Neural crest cell (in vitro differentiated cells): ENCODE measurements around the gene CCDC150. TPM values are rescaled to one million over a fixed set of nuclear protein-coding genes. Genes with fewer than 3 reads are reported as not detected.
"Not testable (repeated sequence)": the region's sequence is repeated elsewhere in the genome, so short reads cannot be mapped to it uniquely, and the experiment has no call there.

Source experiments
- DNase-seq: peaks from one replicate; pipeline ENCODE4 v3.0.0; 2021; ENCODE audit warnings: low read depth, mixed read lengths, low spot score
- H3K27ac Mint-ChIP-seq: one replicate; pipeline ENCODE4 v1.8.0; 2021; ENCODE audit warnings: mild to moderate bottlenecking, mixed read lengths; ENCODE audit not compliant: unreplicated experiment
- H3K27me3 Mint-ChIP-seq: 2 replicates; pipeline ENCODE4 v1.8.0; 2021; ENCODE audit warnings: low read depth, mild to moderate bottlenecking, mixed read lengths
- H3K36me3 Mint-ChIP-seq: 2 replicates; pipeline ENCODE4 v1.8.0; 2021; ENCODE audit warnings: low read depth, mild to moderate bottlenecking, mixed read lengths
- H3K4me1 Mint-ChIP-seq: 2 replicates; pipeline ENCODE4 v1.8.0; 2021; ENCODE audit warnings: mixed read lengths
- H3K4me3 Mint-ChIP-seq: one replicate; pipeline ENCODE4 v1.8.0; 2021; ENCODE audit warnings: mild to moderate bottlenecking, mixed read lengths
- H3K9me3 Mint-ChIP-seq: 2 replicates; pipeline ENCODE4 v1.8.0; 2021; ENCODE audit warnings: mixed read lengths
- CTCF ChIP-seq: fragments of 200-600 bp; sonication (generic); conservative IDR thresholded peaks from 2 replicates; pipeline ENCODE4 v1.5.0; 2021; ENCODE audit warnings: antibody characterized with exemption, mild to moderate bottlenecking
- total RNA-seq: library from RNA; stranded (reverse); gene quantifications from 2 replicates; pipeline ENCODE4 v1.2.1, GENCODE V29; 2021

Gene CCDC150
- total RNA-seq, 1 donor from 2014 or later, result 31.8 TPM

- Mint-ChIP-seq H3K9me3 (no peaks in the 10 kb centered on the region), H3K36me3 (no peaks in the 10 kb centered on the region), H3K27me3 (no peaks in the 10 kb centered on the region), H3K4me3 (no peak overlapping the region), H3K4me1 (no peaks in the 10 kb centered on the region), H3K27ac (no peak overlapping the region)
- TF ChIP-seq CTCF, result no peak
- DNase-seq, result no peak
Measured at GRCh38 chr2:196601430-196602306, 37.8 kb upstream of the CCDC150 start.

- no peak for TF ChIP-seq CTCF
- H3K9me3 Mint-ChIP-seq, result no peaks in the 10 kb centered on the region
- H3K27ac Mint-ChIP-seq, result no peak overlapping the region
- no peak overlapping the region for H3K4me3 Mint-ChIP-seq
- H3K4me1 Mint-ChIP-seq, result no peaks in the 10 kb centered on the region
- no peaks in the 10 kb centered on the region for H3K36me3 Mint-ChIP-seq
- DNase-seq, result no peak
- H3K27me3 Mint-ChIP-seq, result no peaks in the 10 kb centered on the region
Measured at GRCh38 chr2:196604196-196604595, 35.3 kb upstream of the CCDC150 start.

- Mint-ChIP-seq H3K9me3 (no peaks in the 10 kb centered on the region), H3K4me3 (no peak overlapping the region), H3K36me3 (no peaks in the 10 kb centered on the region), H3K4me1 (no peaks in the 10 kb centered on the region), H3K27ac (no peak overlapping the region), H3K27me3 (no peaks in the 10 kb centered on the region)
- no peak for DNase-seq
- TF ChIP-seq CTCF, result no peak
Measured at GRCh38 chr2:196606516-196606915, 33.0 kb upstream of the CCDC150 start.

GRCh38 chr2:196607073-196607472, 32.4 kb upstream of the CCDC150 start:
- TF ChIP-seq CTCF, result no peak
- no peak overlapping the region for H3K27ac Mint-ChIP-seq

GRCh38 chr2:196607896-196608295, 31.6 kb upstream of the CCDC150 start:
- not testable (repeated sequence) for H3K4me3 Mint-ChIP-seq, H3K4me1 Mint-ChIP-seq, H3K27me3 Mint-ChIP-seq, H3K36me3 Mint-ChIP-seq, H3K27ac Mint-ChIP-seq, DNase-seq, H3K9me3 Mint-ChIP-seq

More at GRCh38 chr2:196607073-196607472, 32.4 kb upstream of the CCDC150 start:
- no peaks in the 10 kb centered on the region for H3K27me3 Mint-ChIP-seq
- no peaks in the 10 kb centered on the region for H3K4me1 Mint-ChIP-seq
- H3K36me3 Mint-ChIP-seq, result no peaks in the 10 kb centered on the region
- no peak overlapping the region for H3K4me3 Mint-ChIP-seq
- no peak for DNase-seq
- H3K9me3 Mint-ChIP-seq, result no peaks in the 10 kb centered on the region

- no peak for DNase-seq
- TF ChIP-seq CTCF, result no peak
- Mint-ChIP-seq H3K4me1 (no peaks in the 10 kb centered on the region), H3K27ac (no peak overlapping the region), H3K9me3 (no peaks in the 10 kb centered on the region), H3K36me3 (no peaks in the 10 kb centered on the region), H3K4me3 (no peak overlapping the region), H3K27me3 (no peaks in the 10 kb centered on the region)
Measured at GRCh38 chr2:196609806-196610205, 29.7 kb upstream of the CCDC150 start.
